HG03196 (cell line): ENCODE data around the gene ICE2.

Experiments used
- ATAC-seq: cut with Tn5 transposase; IDR thresholded peaks from one replicate; pipeline ENCODE4 v1.9.1; 2021; ENCODE audit not compliant: unreplicated experiment

The ICE2 gene

GRCh38 chr15:60494108-60494507, 15.2 kb upstream of the ICE2 start:
- ATAC-seq, result no peak

- ATAC-seq, result no peak
Measured at GRCh38 chr15:60493166-60493565, 14.2 kb upstream of the ICE2 start.

- no peak for ATAC-seq
Measured at GRCh38 chr15:60486742-60487141, 7.8 kb upstream of the ICE2 start.

GRCh38 chr15:60485365-60486055, 6.6 kb upstream of the ICE2 start:
- ATAC-seq, result no peak

DNA sequence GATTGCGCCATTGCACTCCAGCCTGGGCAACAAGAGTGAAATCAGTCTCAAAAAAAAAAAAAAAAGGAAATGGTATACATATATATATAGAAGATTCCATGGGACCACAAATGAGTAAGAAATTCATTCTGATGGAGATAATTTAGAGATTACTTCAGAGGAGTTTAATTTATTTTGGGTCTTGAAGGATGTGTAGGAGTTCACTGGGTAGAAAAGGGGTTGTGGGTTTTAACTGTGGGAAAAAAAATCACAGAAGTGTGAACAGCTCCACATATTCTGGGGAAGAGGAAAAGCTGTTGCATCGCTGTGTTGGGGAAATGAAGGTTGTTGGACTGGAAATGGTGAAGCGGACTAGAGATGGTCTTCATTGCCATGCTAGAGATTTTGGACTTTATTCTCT, 4.1 kb upstream of the ICE2 start:
- no peak for ATAC-seq

DNA sequence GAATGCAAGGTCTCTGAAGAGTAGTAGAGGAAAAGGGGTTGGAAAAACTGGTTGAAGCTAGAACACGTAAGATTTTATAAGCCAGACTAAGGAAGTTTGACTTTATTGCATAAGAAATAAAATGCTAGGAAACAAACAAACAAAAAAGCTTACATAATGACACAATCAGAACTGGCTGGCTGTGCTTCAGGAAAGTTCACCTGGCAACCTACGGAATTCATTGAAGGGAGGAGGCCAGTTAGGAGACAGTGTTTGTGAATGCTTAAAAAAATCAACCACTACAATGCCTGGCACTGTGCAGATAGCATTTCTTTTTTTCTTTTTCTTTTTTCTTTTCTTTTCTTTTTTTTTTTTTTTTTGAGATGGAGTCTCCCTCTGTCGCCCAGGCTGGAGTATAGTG, 1.9 kb upstream of the ICE2 start:
- no peak for ATAC-seq

- ATAC-seq, result no peak
Measured at GRCh38 chr15:60480149-60480548, 1.2 kb upstream of the ICE2 start.

DNA sequence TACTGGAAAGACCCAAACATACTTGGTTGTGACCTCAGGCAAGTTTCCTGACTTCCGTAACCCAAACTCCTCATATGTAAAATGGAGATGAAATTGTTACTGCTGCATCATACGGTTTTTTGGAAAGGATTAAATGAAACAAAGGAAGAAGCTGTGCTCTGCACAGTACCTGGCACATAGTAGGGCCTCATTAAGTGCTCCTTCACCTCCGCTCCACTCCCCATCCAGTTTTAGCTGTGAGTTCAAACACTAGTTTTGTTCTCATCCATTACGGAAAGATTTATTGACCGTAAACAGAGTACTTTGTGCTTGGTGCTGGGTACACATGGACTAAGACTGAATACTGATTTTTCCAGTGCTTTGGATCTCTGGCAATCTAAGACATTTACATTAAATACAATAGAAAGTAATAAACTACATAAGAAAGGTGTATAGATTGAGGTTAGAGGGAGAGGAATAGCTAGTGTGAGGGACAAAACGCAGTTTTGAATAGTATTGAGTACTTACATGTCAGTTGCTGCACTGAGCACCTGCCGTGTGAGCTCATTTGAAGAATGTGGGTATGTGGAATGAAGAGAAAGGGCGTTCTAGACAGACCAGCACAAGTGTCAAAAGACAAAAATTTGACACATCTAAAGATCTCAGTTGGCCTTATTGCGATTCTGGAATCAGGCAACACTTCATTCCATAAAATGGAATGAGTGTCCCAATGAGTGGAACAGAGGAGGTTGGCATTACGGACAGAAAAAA, 594 bp upstream of the ICE2 start:
- ATAC-seq, result no peak

DNA sequence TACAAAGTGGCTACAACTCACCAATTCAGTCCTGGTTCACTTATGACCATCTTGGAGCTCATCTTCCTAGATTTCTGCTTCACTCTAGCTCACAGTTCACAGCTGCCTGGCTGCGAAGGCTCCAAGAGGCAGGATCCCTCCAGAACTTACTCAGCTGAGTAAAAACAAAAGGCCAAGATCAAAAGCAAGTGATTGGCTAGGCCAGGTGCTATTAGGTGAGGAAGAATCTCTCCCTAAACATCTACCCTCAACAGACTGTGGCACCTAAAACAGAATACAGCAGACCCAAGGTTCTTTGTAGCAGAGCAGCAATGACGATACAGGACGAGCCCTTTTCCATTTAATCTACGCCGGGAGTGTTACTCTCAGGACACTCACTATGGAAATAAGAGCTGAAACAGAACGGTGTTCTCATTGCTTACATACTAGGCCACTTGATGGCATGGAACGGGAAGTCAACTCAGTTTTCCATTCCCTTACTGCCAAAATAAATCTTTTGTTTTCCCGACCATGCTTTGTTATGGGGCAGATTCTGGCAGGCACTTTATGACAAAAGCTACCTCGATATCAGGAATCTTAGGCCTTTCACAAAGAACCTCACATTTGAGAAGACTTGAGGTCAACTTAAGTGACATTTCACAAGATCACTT, 901 bp downstream of the ICE2 start:
- ATAC-seq, result no peak

DNA sequence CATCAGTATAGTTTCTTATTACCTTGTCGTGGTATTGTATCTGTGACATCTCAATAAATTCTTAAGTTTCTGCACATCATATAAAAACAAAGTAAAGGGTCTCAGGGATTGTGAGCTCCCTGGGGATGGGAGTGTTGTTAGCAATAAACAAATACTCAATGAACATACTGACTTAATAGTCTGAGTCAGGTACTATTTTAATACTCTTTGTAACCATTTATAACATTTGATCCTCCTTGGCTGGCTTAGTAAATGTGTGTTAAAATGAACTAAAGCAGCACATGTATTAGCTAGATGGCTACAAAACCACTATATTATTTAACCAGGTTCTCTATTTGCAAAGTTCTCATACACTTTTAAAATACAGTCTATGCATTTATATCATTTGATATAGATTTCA, 1.8 kb downstream of the ICE2 start:
- no peak for ATAC-seq

GRCh38 chr15:60476713-60477112, 2.2 kb downstream of the ICE2 start:
- no peak for ATAC-seq

GRCh38 chr15:60473135-60473534, 5.8 kb downstream of the ICE2 start:
- no peak for ATAC-seq

DNA sequence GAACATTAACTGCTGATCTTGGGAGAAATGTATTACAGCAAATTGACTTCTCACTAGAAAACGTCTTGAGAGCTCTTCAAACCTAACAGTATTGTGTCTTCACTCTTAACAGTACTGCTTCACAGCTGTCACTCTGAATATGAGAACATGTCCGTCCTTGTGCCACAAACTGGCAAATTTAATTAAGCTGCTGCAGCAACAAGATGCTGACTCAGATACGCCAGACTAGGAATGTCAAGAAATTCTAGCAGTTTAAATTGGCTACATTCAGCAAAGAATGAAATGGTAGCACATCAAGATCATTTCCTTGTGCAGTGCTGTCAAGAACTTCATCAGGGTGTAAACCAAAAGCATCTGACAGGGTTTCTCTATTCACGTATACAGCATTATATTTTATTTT, 7.6 kb downstream of the ICE2 start:
- ATAC-seq, result no peak

GRCh38 chr15:60469893-60470641, 8.9 kb downstream of the ICE2 start:
- ATAC-seq, result no peak

- no peak for ATAC-seq
Measured at GRCh38 chr15:60464836-60465630, 13.9 kb downstream of the ICE2 start.

- ATAC-seq, result no peak
Measured at GRCh38 chr15:60462027-60462426, 16.9 kb downstream of the ICE2 start.

GRCh38 chr15:60460931-60461330, 18.0 kb downstream of the ICE2 start:
- ATAC-seq, result no peak

- no peak for ATAC-seq
Measured at GRCh38 chr15:60458721-60459120, 20.2 kb downstream of the ICE2 start.

- ATAC-seq, result no peak
Measured at GRCh38 chr15:60457985-60458384, 21.0 kb downstream of the ICE2 start.

DNA sequence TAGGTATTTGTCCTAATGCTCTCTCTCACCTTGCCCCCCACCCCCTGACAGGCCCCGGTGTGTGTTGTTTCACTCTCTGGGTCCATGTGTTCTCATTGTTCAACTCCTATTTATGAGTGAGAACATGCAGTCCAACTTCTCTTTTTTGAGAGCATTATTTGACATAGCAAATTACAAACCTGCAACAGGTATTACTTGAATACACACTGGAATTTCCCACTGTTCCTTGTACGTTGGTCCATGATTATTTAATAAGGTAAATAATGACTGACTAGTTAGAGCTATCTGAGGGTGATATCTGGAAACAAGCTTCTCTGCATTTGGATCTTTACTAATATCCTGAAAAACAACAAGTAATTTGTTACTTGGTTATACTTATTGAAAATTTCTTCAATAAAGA, 24.1 kb downstream of the ICE2 start:
- no peak for ATAC-seq
